HG03103 (cell line): ENCODE data around the gene TNFRSF1A.

Experiments used
- ATAC-seq: cut with Tn5 transposase; IDR thresholded peaks from one replicate; pipeline ENCODE4 v1.9.1; 2021; ENCODE audit warnings: low read depth; ENCODE audit not compliant: unreplicated experiment

The TNFRSF1A gene

DNA sequence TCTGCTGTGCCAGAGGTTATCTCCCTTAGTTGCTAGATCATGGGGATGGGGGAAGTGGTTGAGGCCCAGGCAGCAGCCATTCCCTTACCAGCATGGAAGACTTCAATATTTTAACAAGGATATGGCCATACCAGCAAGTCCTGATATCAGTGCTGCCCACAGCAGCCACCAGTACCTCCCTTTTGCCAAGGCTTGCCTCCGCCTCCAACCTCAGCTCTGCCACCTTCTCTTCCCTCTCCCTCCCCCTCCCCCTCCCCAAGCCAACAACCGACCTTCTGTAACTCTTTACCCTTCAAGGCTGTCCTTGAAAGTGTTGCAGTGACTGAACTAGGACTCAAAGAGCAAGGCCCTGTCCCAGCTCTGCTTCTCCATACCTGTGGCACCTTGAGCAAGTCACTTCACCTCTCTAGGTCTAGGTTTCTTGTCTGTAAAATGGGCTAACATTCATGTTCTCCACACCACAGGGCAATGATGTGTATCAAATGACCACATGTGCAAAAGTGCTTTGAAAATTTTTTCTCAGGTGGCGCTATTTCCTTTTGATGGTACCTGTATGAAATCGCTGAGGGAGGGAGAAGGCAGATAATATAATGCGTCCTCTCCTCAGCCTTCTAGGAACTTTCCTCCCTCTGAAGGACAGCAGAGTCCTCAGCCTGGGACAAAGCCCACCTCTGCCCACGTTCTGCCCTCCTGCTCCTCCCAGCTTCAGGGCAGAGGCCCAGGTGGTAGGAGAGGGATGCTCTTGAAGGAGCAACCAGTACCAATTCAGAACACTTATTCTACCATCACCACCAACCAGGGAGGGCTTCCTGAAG, 16.7 kb downstream of the TNFRSF1A start:
- no peak for ATAC-seq

DNA sequence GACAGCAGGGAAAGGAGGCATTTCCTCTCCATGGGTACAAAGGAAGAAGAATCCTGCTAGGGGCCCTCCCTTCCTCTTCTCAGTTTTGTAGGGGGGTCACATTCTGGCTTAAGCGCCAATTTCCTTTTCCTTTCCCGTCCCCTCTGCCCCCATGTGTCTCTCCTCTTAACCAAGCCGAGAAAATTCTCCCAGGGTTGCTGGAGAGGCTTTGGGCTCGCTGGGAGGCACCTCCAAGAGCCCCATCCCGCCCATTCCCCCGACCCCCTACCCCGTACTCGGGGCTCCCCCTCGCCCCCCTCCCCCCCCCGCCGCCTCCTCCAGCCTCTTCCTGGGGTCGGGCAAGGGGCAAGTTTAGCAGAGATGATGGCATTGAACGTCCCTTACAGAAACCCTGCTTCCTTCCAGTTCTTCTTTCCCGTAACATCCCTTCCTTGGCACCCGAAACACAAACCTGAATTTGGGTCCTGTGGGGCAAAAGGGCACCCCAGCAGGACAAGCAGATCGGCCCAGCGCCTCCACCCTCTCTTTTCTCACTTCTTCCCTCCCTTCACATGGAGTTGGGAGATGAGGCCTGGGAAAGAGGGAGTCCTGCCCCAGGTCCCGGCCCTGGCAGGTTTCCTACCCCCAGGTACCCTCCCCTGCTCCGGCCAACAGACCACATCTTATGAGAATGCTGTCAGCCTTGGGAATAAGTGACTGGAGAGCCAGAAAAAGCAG, 17.7 kb downstream of the TNFRSF1A start:
- ATAC-seq: no peak

DNA sequence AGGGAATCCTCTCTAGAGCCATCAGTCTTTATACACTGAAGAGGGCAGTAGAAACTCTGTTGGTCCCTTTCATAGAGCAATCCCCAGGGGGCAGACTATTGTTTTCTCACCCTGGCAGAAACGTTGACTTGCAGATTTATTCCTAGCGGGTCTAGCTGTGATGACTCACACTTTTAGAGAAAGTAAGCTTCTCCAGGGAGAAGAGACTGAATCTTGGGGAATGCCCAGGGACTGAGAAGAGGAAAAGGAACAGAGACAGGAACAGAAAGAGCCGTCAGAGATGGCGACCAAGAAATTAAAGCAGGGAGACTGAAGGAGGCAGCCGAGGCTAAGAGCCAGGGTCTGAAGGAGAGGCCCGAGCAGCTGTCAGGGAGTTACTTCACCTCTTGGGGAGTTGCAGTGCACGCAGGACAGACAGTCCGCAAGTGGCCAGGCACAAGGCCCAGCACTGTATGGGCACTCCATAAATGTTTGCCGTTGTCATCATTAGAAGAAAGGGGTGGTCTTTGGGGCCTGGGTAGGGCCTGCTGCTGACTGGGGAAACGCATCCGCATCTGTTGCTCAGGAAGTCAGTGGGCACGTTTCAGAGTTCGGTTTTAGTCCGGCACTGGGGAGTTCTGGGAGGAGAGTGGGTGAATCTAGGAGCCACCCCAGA, 18.4 kb downstream of the TNFRSF1A start:
- ATAC-seq: no peak

DNA sequence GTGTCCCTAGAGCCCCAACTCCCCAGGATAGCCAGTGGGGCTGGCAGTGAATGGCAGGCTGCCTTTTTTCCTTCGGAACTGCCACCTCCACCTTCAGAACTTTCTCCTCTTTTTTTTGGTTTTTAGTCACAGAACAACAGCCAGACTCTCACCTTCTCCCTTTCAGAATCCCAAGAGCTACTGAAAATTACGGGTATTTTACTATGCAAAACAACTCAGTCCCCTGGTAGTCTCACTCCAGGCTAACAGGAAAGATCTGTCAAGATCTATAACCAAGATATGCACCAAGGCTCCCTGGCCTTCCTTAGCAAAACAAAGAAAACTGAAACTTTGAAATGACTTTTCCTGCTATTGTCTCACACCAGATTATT, 18.9 kb downstream of the TNFRSF1A start:
- no peak for ATAC-seq

DNA sequence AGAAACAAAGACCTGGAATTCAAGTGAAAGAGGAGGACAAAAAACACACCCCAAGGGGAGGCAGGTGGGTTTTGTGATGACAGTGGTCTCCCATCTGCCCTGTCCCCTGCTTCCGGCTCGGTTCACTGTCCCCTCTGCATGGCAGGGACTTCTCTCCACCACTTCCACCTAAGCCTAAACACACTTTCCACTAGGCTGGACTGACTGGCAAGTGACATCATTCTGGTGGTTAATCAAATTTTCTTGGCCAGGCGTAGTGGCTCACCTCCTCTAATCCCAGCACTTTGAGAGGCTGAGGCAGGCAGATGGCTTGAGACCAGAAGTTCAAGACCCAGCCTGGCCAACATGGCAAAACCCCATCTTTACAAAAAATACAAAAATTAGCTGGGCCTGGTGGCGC, 19.5 kb downstream of the TNFRSF1A start:
- no peak for ATAC-seq

DNA sequence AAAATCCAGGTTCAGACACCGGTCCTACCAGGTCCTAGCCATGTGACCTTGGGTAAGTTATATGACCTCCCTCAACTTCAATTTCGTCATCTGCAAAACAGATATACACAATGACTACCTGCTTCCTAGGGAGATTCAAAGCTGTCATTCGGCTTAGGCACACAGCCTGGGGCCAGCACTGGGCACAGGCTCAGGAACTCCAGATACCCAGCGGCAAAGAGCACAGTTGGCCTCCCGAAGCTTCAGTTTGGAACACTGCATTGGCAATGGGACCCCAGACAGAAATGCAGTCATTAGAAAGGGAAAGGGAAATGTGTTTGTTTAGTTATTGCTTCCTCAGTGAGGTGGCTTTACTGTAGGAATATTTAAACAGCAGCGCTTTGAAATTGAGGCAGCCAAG, 20.0 kb downstream of the TNFRSF1A start:
- ATAC-seq: no peak

DNA sequence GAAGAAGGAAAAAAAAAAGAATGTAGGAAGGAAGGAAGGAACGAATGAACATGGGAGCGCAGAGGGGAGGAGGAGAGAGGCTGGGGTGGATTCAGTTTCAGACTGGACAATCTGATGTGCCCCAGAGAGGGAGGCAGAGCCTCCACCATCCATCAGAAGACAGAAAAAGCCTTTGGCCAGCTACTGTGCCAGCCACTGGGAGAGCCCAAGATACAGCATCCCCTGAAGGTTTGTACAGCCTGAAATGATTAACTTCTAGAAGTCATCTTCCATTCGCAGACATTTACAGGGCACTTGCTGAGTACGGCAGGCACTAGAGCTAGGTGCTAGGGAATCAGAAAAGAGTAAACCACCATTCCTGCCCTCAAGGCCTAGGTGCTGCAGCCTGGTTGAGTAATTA, 22.4 kb downstream of the TNFRSF1A start:
- no peak for ATAC-seq

DNA sequence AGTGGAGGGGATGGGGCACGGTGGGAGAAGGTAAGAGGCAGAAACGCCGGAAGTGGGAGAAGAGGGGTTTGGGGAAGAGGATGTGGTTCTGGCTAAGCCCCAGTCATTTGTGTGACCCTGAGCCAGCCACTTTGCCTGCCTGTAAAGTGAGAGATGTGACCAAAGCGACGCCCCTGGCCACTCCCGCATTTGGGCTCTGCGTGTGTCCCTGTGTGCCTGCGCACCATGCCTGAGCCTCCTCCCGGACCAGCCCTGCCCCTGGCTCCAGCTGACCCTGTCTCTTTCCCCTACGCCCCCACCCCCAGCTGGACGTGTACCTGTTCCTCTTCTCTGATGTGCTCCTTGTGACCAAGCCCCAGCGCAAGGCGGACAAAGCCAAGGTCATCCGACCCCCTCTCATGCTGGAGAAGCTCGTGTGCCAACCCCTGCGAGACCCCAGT, 23.4 kb downstream of the TNFRSF1A start:
- ATAC-seq: no peak

DNA sequence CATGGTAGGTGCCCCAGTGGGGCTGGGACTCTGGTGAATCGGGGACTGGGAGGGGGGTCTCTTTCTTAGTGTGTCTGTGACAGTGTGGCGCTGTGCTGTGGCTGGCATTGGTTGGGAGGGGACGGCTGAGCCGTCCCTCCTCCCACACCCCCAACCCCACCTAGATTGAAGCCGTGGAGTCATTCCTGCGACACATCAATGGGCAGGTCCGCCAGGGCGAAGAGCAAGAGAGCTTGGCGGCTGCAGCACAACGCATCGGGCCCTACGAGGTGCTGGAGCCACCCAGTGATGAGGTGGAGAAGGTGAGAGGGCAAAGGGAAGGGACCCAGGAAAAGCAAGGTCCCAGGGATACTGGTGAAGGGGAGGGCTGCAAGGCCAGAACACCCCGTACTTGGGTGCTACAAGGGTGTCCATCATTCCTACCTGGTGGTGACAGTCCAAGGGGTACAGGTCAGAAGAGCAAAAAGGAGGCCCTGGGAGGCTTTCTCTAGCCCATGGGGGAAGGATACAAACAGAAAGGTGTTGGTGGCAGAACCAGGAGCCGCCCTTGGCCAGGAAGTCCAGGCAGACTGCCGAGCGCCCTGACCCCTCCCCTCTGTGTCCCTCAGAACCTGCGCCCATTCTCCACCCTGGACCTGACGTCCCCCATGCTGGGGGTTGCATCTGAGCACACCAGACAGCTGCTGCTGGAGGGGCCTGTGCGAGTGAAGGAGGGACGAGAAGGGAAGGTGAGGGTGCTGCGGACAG, 24.0 kb downstream of the TNFRSF1A start:
- no peak for ATAC-seq

DNA sequence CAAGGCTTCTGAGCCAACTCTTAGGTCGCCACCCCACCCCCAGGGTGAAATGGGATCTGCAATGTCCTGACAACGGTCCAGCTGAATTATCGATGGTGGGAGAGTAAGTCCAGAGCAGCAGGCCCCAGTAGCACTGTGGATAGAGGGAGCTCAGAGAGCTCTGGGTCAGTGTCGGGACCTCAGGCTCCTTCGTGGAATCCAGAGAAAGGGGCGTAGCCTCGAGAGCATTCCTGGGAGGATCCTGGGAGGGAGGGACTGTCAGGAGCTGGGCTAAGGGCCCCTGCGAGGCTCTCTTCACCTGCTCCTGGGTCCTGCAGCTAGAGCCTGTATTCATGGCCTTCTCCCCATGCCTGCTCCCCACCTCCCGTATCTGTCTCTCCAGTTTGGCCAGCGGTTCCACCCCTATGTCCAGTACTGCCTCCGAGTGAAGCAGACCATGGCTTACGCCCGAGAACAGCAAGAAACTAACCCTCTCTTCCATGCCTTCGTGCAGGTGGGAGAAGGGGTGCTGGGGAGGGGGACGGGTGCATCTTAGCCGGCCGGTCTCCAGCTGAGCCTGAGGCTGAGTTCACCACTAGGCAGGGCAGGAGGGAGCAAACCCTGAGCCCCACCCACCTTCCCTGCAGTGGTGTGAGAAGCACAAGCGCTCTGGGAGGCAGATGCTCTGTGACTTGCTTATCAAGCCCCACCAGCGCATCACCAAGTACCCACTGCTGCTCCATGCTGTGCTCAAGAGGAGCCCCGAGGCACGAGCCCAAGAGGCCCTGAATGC, 24.8 kb downstream of the TNFRSF1A start:
- ATAC-seq: no peak

DNA sequence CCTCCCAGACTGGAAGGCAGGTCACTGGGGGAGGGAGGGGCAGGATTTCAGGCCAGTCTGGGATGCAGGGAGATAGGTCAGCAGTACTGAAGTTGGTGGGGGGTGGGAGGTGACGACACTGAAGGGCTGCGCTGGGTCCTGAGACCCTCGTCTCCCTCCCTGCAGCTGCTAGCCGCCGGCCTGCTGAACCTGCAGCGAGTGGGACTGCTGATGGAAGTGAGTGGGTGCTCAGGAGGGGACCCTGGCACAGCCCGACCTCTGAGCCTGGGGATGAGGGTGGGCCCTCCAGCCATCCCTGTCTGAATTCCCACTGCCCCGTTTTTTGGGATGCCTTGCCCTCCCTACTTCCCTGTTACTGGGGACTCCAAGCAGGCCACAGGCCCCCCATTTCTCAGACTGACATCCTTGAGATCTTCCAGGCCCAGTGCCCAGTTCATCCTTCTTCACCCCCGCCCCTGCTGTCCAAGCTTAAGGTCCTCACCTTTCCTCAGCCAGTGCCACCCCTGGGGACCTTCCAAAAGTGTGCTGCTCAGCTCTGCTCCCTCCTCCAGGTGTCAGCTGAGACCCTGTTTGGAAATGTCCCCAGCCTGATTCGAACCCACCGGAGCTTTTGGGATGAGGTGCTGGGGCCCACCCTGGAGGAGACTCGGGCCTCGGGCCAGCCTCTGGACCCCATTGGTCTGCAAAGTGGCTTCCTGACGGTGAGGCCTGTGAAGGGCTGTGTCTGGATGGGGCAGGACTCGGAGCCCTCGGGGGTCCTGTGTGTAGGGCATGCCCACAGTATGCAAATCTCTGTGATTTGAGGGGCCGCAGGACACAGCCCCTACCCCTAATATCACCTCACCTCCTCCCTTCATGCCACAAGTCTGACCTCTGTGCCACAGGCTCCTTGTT, 25.9 kb downstream of the TNFRSF1A start:
- ATAC-seq: no peak

DNA sequence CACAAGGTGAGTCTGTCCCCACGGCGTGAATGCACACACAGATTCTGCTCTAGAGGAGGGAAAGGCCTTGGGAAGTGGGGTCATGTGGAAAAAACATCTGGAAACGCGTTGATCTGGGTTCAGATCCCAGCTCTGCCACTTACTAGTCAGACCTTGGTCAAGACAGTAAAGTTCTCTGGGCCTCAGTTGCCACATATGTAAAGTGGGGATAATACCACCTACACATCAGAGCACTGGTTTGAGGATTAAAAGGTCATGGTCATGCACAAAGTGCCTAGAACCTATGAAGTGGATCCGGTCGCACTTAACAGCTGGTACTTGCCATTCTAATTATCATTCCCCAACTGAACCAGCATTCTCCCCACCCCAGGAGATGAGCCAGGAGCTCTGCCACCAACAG, 26.7 kb downstream of the TNFRSF1A start:
- ATAC-seq: no peak

DNA sequence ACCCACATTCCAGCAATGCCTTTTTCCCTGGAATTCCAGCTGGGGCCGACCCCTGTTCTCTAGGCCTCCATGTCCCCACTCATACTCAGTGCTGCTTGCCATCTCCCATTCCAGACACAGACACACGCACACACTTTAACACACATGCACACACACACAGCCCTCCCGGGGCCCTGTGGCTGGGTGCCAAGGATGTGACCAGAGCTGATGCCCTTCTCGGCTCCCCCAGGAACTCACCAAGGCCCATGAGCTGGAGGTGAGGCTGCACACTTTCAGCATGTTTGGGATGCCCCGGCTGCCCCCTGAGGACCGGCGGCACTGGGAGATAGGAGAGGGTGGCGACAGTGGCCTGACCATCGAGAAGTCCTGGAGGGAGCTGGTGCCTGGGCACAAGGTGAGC, 27.1 kb downstream of the TNFRSF1A start:
- ATAC-seq: no peak

DNA sequence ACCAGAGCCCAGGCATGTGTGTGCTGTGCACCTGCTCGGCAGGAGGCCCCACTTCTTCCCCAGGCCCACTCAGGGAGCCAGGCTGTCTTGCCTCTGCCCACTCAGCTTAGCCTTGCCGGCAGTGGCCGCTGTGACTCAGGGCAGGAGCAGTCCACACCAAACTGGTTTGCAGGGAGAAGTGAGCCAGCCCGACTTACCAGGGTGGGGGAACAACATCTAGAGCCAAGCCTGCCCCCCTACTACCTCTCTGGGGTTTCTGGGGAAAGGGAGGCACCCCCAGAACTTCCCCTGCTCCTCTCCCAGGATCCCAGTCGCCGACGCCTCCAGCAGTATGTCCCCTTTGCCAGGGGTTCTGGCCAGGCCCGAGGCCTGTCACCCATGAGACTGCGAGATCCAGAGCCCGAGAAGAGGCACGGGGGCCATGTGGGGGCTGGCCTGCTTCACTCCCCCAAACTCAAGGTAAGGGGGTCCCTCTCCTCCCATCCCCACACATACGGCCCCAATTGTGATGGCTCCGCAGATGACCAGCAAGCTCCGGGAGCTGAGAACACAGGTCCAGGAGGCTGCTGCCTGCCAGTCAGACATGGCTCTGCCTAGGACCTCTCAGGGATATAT, 28.4 kb downstream of the TNFRSF1A start:
- no peak for ATAC-seq

DNA sequence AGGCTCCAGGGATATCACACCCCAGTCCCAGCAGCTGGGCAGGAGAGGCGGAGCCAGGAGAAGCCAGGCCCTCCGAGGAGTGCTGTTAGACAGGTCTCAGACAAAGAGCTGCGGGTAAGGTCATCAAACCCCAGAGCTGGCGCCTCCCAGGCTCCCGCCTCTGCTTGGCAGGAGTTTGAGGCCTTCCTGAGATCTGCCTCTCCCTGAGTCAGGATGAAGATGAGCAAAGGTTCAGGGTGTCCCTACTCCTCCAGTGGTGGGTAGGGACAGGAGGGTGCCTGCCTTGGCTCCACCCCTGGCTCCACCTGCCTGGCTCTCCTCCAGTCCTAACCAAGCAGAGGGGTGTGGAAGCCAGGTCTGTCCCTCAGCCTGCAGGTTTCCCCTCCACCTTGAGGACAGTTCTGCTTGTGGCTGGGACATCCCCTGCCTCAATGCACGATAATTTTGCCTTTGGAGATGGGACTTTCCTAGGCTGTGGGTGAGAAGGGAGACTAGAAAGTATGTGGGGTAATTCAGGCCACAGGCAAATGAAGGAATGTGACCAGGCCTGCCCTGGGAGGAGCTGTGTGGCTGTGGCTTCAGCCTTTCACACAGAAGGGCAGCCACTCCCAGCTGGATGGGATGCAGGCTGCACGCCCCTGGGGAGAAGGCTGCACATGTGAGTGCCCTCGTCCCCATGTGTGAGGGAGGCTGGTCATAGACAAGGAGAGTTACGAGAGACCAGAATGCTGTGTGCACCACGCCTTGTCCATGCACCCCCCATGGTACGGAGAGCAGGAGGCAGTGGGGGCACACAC, 29.1 kb downstream of the TNFRSF1A start:
- ATAC-seq: no peak

DNA sequence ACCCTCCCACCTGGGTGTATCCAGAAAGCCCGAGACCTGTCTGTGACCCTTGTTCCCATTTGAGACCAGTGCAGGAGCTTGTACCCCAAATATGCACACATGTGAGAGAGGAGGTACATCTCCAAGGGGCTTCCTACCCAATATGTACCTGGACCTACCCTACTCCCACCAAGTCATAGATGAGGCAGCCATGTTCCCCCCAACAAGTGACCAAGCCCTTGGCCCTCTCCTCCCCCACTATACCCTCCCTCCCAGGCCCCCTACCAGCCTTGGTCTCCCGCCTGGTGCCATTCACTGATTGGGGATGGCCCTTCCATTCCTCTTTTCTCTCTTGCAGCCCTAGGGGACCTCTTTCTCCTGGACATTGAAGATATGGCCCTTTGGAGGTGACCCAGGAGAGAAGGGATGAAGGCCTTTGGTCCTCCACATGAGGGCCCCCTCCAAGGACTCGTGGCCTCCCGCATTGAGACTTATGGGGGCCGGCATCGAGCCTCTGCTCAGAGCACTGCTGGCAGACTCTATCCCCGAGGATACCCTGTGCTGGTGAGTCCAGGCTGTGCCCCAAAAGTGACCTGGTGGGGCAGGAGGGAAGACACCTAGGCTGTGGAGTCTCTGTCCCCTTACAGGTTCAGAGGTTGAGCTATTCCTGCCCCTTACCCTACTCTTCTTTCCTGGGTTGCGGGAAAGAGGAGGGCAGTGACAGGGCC, 29.9 kb downstream of the TNFRSF1A start:
- ATAC-seq: no peak
